SU-DHL-6 (cell line): ENCODE measurements around the gene GATD1.

Source experiments
- H2AFZ ChIP-seq: fragments of 200-600 bp; sonication (generic); 2 replicates; pipeline ENCODE4 v1.6.1; 2014; ENCODE audit warnings: low read depth, mild to moderate bottlenecking, moderate library complexity, mixed read lengths, antibody characterized with exemption, low read length; ENCODE audit not compliant: severe bottlenecking
- H3F3A ChIP-seq: fragments of 200-600 bp; shearing (Covaris generic); 2 replicates; pipeline ENCODE4 v1.6.0; 2016; ENCODE audit warnings: antibody characterized with exemption, mild to moderate bottlenecking; ENCODE audit not compliant: insufficient read depth
- H3K27ac ChIP-seq: fragments of 200-600 bp; sonication (generic); 2 replicates; pipeline ENCODE4 v1.5.1; 2016; ENCODE audit warnings: low read depth, mild to moderate bottlenecking, low read length, moderate library complexity, mixed read lengths
- H3K27me3 ChIP-seq: fragments of 200-600 bp; sonication (generic), shearing (Covaris generic); 2 replicates; pipeline ENCODE4 v1.6.0; 2014; ENCODE audit warnings: mild to moderate bottlenecking, low read length
- H3K36me3 ChIP-seq: fragments of 200-600 bp; sonication (generic); 2 replicates; pipeline ENCODE4 v1.6.1; 2014; ENCODE audit warnings: mild to moderate bottlenecking, low read length, mixed read lengths
- H3K4me2 ChIP-seq: fragments of 300-600, 200-600 bp; shearing (Covaris generic), sonication (generic); 2 replicates; pipeline ENCODE4 v1.6.0; 2014; ENCODE audit warnings: low read length, low read depth, mild to moderate bottlenecking; ENCODE audit not compliant: poor library complexity, severe bottlenecking
- H3K4me3 ChIP-seq: fragments of 200-600 bp; sonication (generic); 2 replicates; pipeline ENCODE4 v1.5.1; 2014; ENCODE audit warnings: antibody characterized with exemption, low read length, mild to moderate bottlenecking, mixed read lengths; ENCODE audit not compliant: insufficient read depth, poor library complexity, severe bottlenecking
- H3K79me2 ChIP-seq: fragments of 200-600 bp; sonication (generic); 2 replicates; pipeline ENCODE4 v1.6.1; 2014; ENCODE audit warnings: mild to moderate bottlenecking, low read length, moderate library complexity; ENCODE audit not compliant: insufficient read depth
- H3K9ac ChIP-seq: fragments of 200-600 bp; sonication (generic); 2 replicates; pipeline ENCODE4 v1.7.0; 2014; ENCODE audit warnings: mild to moderate bottlenecking, low read length
- H3K9me2 ChIP-seq: fragments of 200-600 bp; sonication (generic); replicated peaks from 2 replicates; pipeline ENCODE4 v1.6.1; 2014; ENCODE audit warnings: low read length; ENCODE audit not compliant: insufficient read depth
- H3K9me3 ChIP-seq: fragments of 200-600 bp; sonication (generic); 2 replicates; pipeline ENCODE4 v1.6.1; 2014; ENCODE audit warnings: low read length, mixed read lengths; ENCODE audit not compliant: insufficient read depth
- H4K20me1 ChIP-seq: fragments of 200-600 bp; sonication (generic); 2 replicates; pipeline ENCODE4 v1.6.1; 2014; ENCODE audit warnings: low read depth, mild to moderate bottlenecking, antibody characterized with exemption, low read length, moderate library complexity, mixed read lengths
- CTCF ChIP-seq: fragments of 200-600 bp; sonication (generic); IDR thresholded peaks from one replicate; pipeline ENCODE4 v1.5.1; 2017; ENCODE audit warnings: antibody characterized with exemption, mild to moderate bottlenecking, low read length, moderate library complexity; ENCODE audit not compliant: insufficient read depth, poor library complexity, severe bottlenecking
- EZH2phosphoT487 ChIP-seq: fragments of 200-600 bp; sonication (generic), shearing (Covaris generic); conservative IDR thresholded peaks from 2 replicates; pipeline ENCODE4 v1.6.1; 2018; ENCODE audit warnings: mild to moderate bottlenecking, antibody characterized with exemption, low read length, moderate library complexity, mixed read lengths

Gene GATD1

GRCh38 chr11:721247-721740, 56.0 kb downstream of the GATD1 start:
- TF ChIP-seq CTCF (no peak), EZH2phosphoT487 (0 out of 2 replicates have a peak, but pooled peaks have one; percentile 63)
- no peaks in the 10 kb centered on the region for H3K79me2 ChIP-seq
- H4K20me1 ChIP-seq = no peaks in the 10 kb centered on the region
- peak overlapping the region; percentile 26 for H3K4me2 ChIP-seq
- peaks cover 7% of the 10 kb centered on the region; the same call in 1 of the 2 replicates for H3F3A ChIP-seq
- H3K9ac ChIP-seq = no peak overlapping the region; the same call in 1 of the 2 replicates
- H3K9me2 ChIP-seq = no peaks in the 10 kb centered on the region
- no peak overlapping the region for H2AFZ ChIP-seq
- H3K27me3 ChIP-seq = no peaks in the 10 kb centered on the region
- H3K4me3 ChIP-seq = peak overlapping the region; percentile 13
- no peak overlapping the region for H3K27ac ChIP-seq
- H3K9me3 ChIP-seq = no peaks in the 10 kb centered on the region
- H3K36me3 ChIP-seq = no peaks in the 10 kb centered on the region

- no peak overlapping the region for H3K27ac ChIP-seq
Observed at GRCh38 chr11:720642-721246, 56.5 kb downstream of the GATD1 start.

GRCh38 chr11:720017-720641, 57.2 kb downstream of the GATD1 start:
- Histone ChIP-seq H3F3A (peaks cover 7% of the 10 kb centered on the region; the same call in 1 of the 2 replicates), H3K27ac (no peak overlapping the region), H3K79me2 (no peaks in the 10 kb centered on the region), H2AFZ (no peak overlapping the region), H3K27me3 (no peaks in the 10 kb centered on the region), H3K4me2 (no peak overlapping the region), H3K9me3 (no peaks in the 10 kb centered on the region), H3K36me3 (no peaks in the 10 kb centered on the region), H3K9ac (no peak overlapping the region), H4K20me1 (no peaks in the 10 kb centered on the region), H3K9me2 (no peaks in the 10 kb centered on the region), H3K4me3 (no peak overlapping the region)
- TF ChIP-seq EZH2phosphoT487 = no peak
- TF ChIP-seq CTCF = no peak

More at GRCh38 chr11:720642-721246, 56.5 kb downstream of the GATD1 start:
- Histone ChIP-seq H3K79me2 (no peaks in the 10 kb centered on the region), H3K9ac (no peak overlapping the region; the same call in 1 of the 2 replicates), H3K36me3 (no peaks in the 10 kb centered on the region), H3K4me3 (peak overlapping the region; percentile 13), H2AFZ (no peak overlapping the region), H3F3A (peaks cover 7% of the 10 kb centered on the region; the same call in 1 of the 2 replicates), H3K9me3 (no peaks in the 10 kb centered on the region), H3K9me2 (no peaks in the 10 kb centered on the region), H3K27me3 (no peaks in the 10 kb centered on the region), H3K4me2 (peak overlapping the region; percentile 26), H4K20me1 (no peaks in the 10 kb centered on the region)
- TF ChIP-seq EZH2phosphoT487 (no peak), CTCF (no peak)
